ENCODE measurements around the gene RBPMS2. TPM values are rescaled to one million over a fixed set of nuclear protein-coding genes. Genes with fewer than 3 reads are reported as not detected.
A peak's percentile ranks its signal among the peaks of the same experiment; 100 is the strongest.
"Not testable (repeated sequence)": the region's sequence is repeated elsewhere in the genome, so short reads cannot be mapped to it uniquely, and the experiment has no call there.

The RBPMS2 gene
- total RNA-seq (ENCODE audit: low replicate concordance): 0.09 TPM in 1 of 2 replicates, not detected in the other

DNA sequence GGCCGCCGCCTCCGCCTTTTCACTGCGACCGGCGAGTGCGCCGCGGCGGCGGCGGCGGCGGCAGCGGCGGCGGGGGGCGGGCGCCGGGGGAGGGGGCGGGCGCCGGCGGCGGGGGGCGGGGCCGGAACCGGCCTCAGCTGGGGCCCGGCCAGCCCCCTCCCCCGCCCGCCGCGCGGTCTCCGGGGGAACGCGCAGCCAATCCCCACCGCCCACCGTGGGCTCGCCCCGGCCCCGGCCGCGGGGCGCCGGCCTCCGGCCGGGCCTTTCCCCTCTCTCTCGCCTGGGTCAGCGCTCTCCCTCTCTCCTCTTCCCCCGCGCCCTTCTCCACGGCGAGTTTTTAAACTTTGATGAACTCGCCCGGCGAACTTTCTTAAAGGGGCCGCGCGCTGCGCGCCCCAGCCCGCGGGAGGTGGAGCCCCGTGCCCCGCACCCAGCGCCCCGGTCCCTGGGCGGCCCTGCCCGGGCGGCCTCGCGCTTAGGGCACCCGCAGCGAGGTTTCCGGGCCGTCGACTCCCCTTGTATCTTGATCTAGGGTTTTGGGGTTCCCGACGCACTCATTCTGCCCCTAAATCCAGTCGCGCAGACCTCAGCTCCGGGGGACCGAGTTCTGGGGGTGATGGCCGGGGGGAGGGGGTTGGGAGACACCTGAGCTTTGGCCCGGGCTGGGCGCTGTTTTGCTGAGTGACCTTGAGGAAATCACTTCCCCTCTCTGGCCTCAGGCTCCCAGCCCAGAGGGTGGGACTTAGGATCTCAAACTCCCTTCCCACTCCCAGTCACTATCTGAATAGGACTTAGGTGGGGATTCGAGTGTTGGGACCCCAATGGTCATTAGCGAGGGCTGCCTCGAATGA, at the start of gene RBPMS2:
Gene RBPMS2, minus strand, starts transcription at position 39 of the 851 bp plus-strand sequence. CDS start 270 bp downstream, outside the sequence.
- DNase-seq (ENCODE audit: low read depth): no peak
- H3K4me3 ChIP-seq (ENCODE audit: low read depth, low read length): peak within 1 kb of the TSS; percentile 56
- TF ChIP-seq, protein P1, sequence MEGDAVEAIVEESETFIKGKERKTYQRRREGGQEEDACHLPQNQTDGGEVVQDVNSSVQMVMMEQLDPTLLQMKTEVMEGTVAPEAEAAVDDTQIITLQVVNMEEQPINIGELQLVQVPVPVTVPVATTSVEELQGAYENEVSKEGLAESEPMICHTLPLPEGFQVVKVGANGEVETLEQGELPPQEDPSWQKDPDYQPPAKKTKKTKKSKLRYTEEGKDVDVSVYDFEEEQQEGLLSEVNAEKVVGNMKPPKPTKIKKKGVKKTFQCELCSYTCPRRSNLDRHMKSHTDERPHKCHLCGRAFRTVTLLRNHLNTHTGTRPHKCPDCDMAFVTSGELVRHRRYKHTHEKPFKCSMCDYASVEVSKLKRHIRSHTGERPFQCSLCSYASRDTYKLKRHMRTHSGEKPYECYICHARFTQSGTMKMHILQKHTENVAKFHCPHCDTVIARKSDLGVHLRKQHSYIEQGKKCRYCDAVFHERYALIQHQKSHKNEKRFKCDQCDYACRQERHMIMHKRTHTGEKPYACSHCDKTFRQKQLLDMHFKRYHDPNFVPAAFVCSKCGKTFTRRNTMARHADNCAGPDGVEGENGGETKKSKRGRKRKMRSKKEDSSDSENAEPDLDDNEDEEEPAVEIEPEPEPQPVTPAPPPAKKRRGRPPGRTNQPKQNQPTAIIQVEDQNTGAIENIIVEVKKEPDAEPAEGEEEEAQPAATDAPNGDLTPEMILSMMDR (IDR thresholded peaks at IDR 0.05; ENCODE audit: insufficient read depth, low read length): no peak

DNA sequence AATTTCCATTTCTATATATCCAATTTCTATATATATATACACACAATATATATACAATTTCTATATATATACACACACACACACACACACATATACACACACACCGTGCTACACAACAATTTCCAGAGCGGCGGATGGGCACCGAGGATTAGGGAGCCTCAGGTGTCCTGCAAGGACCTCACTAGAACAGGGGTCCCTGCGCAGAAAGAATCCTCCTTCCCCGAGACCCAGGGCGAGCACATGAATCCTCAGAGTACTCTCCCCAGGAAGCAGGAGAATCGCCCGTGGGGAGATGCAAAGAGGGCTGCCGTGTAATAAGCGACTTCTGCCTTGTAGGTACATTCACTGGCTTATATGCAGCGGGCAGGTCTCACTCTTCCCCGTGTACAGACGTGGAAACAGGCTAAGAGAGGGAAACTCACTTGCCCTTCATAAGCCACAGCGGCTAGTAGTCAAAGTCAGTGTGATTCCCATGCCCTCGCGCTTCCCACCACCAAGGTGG, 49.6 kb upstream of the RBPMS2 start:
- peak overlapping the region; percentile 74 for H3K4me3 ChIP-seq (ENCODE audit: low read depth, low read length)
- TF ChIP-seq, protein P1 (IDR thresholded peaks at IDR 0.05; ENCODE audit: insufficient read depth, low read length): no peak
- no peak for DNase-seq (ENCODE audit: low read depth)

- TF ChIP-seq, protein P1 (IDR thresholded peaks at IDR 0.05; ENCODE audit: insufficient read depth, low read length): no peak
- no peak overlapping the region for H3K4me3 ChIP-seq (ENCODE audit: low read depth, low read length)
- no peak for DNase-seq (ENCODE audit: low read depth)
These were observed 41.1 kb upstream of the RBPMS2 start for GRCh38 chr15:64816452-64816851.

- DNase-seq (ENCODE audit: low read depth): not testable (repeated sequence)
These were observed 39.6 kb upstream of the RBPMS2 start for GRCh38 chr15:64814965-64815364.

GRCh38 chr15:64814283-64814682, 38.9 kb upstream of the RBPMS2 start:
- H3K4me3 ChIP-seq (ENCODE audit: low read depth, low read length); DNase-seq (ENCODE audit: low read depth): not testable (repeated sequence)

More at GRCh38 chr15:64814965-64815364, 39.6 kb upstream of the RBPMS2 start:
- H3K4me3 ChIP-seq (ENCODE audit: low read depth, low read length): not testable (repeated sequence)

DNA sequence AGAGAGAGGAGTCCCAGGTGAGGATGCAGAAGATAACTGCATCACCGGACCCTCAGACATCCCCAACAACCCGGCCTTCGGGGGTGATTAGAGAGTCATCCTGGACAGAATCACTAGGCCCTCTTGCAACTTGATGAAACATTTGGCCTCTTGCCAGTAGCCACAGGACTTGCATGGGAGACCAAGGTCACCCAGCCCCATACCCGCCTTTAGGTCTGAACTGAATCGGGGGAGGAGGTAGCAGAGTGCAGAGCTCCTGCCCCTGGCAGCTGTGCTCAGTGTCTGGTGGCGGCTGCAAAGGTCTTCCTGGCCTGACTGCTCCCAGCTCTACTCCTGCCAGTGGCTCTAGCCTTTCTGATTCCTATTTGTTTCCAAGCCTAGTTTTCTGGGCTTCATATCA, 37.7 kb upstream of the RBPMS2 start:
- H3K4me3 ChIP-seq (ENCODE audit: low read depth, low read length): no peak overlapping the region
- TF ChIP-seq, protein P1 (IDR thresholded peaks at IDR 0.05; ENCODE audit: insufficient read depth, low read length): no peak
- peak; percentile 44 for DNase-seq (ENCODE audit: low read depth)

- TF ChIP-seq, protein P1 (IDR thresholded peaks at IDR 0.05; ENCODE audit: insufficient read depth, low read length): no peak
- H3K4me3 ChIP-seq (ENCODE audit: low read depth, low read length): no peak overlapping the region
- DNase-seq (ENCODE audit: low read depth): no peak
These were observed 35.3 kb upstream of the RBPMS2 start for GRCh38 chr15:64810497-64811326.

Data from fibroblast of the aortic adventitia (primary cell).